Adrenal gland (tissue), 5 donors: Measurements from ENCODE around the gene CACNA1H.

Experiments used
- POLR2A ChIP-seq, 2 donors: fragments of 450-650 bp; IDR thresholded peaks; one replicate each; pipeline ENCODE4 v1.6.1; 2017; ENCODE audit warnings: antibody characterized with exemption in 2 of 2, mild to moderate bottlenecking in 2 of 2, moderate library complexity in 1 of 2
- TF ChIP-seq, protein P1 (sequence below), 6 experiments: fragments of 450-650 bp in 4 of 6; fragments of 200-600 bp in 2 of 6; sonication (generic) in 1 of 6; IDR thresholded peaks; 1 replicate in 5 of 6; 2 replicates in 1 of 6; pipeline versions ENCODE4 v1.5.1 to v1.8.0; 2016 to 2021; ENCODE audit warnings: antibody characterized with exemption in 6 of 6, mild to moderate bottlenecking in 2 of 6, moderate library complexity in 1 of 6
- donor health status: DM: no; HTN: no; CAD: no.

DNA sequence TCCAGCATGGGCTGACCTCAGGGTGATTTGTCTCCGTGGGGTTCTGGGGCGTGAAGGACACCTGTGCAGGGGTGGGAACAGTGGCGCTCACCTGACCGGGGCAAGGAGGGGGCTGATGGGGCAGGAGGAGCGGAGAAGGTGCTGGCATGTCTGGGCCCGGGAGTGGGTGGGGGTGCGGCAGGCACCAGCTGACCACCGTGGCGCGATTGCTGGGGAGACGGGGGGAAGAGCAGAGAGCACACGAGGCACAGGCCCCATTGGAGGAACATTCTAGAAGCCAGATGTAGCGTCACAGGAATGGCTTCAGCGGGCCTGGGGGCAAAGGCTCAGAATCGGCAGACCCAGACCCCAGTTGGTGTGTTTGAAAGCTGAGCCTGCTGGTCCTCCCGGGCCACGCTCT is 12.1 kb downstream of the CACNA1H start:
- TF ChIP-seq, protein P1, sequence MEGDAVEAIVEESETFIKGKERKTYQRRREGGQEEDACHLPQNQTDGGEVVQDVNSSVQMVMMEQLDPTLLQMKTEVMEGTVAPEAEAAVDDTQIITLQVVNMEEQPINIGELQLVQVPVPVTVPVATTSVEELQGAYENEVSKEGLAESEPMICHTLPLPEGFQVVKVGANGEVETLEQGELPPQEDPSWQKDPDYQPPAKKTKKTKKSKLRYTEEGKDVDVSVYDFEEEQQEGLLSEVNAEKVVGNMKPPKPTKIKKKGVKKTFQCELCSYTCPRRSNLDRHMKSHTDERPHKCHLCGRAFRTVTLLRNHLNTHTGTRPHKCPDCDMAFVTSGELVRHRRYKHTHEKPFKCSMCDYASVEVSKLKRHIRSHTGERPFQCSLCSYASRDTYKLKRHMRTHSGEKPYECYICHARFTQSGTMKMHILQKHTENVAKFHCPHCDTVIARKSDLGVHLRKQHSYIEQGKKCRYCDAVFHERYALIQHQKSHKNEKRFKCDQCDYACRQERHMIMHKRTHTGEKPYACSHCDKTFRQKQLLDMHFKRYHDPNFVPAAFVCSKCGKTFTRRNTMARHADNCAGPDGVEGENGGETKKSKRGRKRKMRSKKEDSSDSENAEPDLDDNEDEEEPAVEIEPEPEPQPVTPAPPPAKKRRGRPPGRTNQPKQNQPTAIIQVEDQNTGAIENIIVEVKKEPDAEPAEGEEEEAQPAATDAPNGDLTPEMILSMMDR (IDR thresholded peaks at IDR 0.05): no peak
- TF ChIP-seq POLR2A (IDR thresholded peaks at IDR 0.05): no peak
